ENCODE results near the gene KIAA0232.

DNA sequence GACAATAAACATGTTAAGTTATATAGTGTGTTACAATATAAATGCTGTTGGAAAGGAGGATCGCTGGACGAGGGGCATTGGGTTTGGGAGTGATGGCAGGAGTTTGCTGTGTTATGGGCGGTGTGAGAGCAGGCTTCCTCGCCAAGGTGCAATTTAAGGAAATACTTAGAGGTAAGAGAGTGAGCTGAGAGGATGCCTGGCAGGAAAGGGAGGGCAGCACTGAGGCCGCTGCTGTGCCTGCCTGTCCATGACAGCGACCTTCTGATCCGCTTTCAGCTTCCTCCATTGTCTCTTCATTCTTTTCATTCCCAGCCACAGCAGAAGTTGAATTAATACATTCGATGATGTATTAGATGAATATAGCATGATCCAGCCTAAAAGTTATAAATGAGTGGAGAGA, 85.9 kb downstream of the KIAA0232 start:
- TF ChIP-seq EZH2 (IDR thresholded peaks at IDR 0.05; ENCODE audit: low read length) = no peak
- TF ChIP-seq, protein P1, sequence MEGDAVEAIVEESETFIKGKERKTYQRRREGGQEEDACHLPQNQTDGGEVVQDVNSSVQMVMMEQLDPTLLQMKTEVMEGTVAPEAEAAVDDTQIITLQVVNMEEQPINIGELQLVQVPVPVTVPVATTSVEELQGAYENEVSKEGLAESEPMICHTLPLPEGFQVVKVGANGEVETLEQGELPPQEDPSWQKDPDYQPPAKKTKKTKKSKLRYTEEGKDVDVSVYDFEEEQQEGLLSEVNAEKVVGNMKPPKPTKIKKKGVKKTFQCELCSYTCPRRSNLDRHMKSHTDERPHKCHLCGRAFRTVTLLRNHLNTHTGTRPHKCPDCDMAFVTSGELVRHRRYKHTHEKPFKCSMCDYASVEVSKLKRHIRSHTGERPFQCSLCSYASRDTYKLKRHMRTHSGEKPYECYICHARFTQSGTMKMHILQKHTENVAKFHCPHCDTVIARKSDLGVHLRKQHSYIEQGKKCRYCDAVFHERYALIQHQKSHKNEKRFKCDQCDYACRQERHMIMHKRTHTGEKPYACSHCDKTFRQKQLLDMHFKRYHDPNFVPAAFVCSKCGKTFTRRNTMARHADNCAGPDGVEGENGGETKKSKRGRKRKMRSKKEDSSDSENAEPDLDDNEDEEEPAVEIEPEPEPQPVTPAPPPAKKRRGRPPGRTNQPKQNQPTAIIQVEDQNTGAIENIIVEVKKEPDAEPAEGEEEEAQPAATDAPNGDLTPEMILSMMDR (optimal IDR thresholded peaks at IDR 0.05 in 1 of 3, IDR thresholded peaks at IDR 0.05 in 1 of 3, conservative IDR thresholded peaks at IDR 0.05 in 1 of 3; ENCODE audit: extremely low read depth in 1 of 3, insufficient read depth in 2 of 3, low read length in 3 of 3) = no peak

All from keratinocyte (primary cell).